Inferior parietal cortex (tissue), 1 donor: Measurements from ENCODE around the gene ZNF467.
A peak's percentile ranks its signal among the peaks of the same experiment; 100 is the strongest.

Experiments
- DNase-seq: peaks from one replicate; pipeline ENCODE4 v3.0.0-alpha.2; 2016; ENCODE audit errors: extremely low spot score

The ZNF467 gene

DNA sequence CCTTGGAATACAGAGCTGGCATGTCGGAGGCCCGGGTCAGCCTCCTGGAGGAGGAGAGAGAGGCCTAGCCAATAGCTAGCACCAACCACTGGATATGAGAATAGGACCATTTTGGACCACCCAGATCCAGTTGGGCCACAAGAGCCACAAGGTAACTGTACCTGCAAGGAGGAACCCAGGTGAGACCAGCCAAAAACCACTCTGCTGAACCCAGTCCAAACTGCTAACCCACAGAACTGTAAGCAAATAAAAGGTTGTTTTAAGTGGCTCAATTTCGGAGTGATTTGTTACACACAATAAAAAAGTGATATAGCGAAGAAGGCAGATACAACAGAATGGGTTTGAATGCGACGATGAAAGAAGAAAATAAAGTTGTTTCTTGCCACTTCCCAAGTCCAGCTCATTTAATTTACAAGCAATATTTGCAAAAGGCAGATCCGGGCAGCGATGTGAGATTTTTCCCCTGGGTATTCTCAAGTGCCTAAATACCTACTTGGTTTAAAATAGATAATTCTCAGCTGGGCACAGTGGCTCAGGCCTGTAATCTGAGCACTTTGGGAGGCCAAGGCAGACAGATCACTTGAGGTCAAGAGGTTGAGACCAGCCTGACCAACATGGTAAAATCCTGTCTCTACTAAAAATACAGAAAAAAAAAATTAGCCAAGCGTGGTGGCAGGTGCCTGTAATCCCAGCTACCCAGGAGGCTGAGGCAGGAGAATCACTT, 23.1 kb downstream of the ZNF467 start:
- no peak for DNase-seq

DNA sequence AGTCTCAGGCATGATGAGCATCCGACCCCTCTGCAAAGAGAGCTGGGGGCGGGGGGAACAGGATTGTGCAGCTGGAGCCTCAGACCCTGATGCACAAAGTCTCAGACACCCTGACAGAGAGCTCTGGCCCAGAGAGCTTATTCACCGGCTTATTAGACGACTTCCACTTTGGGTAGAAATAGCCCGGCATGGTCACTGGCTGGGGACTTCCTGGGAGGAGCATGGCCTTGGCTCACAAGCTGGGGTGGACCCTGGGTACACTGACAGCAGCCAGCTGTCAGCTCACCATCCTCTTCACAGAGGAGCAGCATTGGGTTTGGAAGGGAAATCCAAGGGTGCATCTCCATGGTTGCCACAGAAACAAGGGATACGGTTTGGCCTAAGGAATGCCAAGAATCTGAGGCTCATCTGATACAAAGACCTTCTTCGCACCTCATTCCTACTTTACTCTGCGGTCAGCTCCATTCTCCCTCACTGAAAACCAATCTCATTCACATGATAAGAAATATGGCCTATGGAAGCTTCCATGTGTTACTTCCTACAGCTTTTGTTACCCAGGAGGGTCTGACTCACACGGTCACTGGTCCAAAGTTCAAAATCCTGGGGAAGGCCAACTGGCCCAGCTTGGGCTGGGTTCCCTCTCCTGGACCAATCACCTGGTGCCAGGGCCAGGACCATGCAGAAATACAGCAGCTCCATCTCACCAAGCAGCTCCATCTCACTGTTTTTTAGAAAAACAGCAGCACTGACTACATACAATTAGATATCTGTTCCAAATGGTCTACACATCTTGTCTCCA, 25.1 kb downstream of the ZNF467 start:
- DNase-seq = no peak

DNA sequence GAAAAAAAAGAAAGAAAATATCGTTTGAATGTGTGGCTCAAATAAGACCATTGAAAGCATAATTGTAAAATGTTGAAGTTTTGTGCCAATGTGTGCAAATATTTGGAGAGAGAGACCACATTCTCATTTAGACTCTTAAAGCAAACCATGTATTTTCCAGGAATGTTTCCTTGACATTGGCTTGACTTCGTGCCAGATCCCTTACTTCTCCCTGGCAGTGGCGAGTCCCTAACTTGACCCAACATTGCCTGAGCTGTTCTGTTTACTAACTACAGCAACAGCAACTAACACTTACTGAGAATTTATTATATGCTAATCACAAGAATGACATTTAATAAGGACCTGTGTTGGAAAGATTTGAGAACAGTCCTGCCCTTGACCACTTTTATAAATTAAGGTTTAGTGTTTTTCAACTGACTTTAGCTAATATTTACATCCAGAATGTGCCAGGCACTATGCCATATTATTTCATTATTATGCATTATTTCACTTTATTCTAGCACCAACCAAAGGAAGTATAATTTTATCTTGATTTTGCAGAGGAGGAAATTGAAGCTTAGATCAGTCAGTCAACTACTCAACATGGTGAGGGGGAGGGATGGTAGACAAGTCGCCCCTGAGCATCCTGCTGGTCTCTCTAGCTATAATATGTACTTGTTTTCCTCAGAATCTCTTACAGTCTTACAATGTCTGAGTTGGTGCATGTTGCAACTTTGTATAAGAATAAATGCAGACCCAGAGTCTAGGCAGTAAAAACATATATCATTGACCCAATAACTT, 29.7 kb downstream of the ZNF467 start:
- no peak for DNase-seq

DNA sequence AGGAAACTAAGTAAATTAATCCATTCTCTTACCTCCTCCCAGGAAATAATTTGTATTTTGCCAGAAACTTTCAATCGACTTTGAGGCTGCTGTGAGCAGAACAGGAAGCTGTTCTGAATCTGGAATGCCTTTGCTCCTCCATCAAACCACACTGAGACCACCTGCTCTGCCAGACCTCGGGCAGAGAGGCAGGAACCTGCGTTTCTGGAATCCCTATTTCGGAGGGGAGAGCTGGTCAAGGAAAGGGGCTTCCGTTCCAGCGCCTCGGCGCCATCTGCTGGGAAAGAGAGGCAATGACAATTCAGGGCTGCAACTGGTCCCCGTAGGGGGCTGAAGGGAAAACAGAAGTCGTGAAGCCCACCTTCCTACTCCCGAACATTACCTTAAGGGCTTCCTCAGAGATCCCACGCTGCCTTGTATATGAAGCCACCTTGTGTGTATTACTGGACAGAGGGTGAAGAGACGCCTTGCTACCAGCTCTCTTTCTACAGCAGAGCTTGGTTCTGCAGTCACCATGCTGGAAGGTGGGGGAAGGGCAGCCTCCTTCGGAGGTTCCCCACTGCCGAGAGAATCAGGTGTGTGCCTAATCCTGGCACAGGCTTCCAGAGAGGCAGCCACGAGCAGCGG, 31.2 kb downstream of the ZNF467 start:
- DNase-seq = peak; percentile 92

DNA sequence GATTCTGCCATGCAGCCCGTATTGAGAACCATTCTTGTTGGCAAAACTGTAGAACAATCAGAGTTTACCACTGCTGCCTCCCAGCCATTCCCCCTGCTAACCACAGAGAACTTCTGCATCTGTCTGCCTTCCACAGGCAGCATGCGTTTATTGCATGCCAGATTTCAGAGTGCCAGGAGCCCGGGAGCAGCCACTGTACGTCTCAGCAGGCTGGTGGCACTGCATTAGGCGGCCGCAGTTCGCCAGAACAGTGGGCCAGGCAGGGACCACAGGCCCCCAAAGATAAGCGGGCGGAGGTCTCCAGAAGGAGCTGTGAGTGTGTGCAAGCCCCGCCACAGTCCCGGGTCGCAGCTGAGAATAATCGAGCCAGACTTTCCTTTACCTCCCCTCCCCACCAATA, 31.8 kb downstream of the ZNF467 start:
- DNase-seq = peak; percentile 56

DNA sequence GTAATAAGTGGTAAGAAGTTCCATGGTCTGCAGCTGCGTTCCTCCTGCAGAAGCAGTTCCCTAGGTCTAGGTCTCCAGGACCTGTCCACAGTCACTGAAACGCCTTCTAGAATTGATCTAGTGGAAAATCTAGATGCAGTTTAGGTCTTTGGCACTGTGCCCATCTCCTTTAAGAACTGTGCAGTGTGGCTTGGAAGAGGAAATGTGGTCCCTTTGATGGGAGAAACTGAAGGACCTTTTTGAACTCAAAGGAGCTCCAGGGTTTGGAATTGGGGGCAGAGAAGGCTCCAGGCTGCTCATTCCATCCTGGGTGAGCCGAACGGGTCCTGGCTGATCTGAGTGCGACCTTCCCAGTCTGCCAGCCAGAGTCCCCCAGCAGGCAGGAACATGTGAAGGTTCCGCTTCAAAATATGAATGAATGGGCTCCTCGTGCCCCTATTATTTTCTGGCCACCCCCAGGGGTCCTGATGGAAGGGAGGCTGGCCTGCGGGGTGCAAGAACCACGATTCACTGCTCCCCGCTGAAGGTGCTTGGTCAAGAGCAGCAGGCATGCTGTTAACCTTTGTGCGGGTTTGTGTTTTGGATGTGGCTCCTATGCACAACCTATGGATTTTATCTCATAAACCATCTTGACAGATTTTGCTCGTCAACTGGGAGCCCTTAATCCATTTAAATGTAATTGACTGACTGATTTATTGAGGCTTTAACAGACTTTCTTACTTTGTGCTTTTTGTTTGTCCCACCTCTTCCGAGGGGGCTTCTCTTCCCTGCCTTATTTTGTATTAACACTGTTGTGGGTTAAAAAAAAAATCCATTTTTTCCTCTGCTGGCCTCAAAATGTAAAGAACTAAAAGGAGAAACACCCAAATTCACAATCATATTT, 36.7 kb downstream of the ZNF467 start:
- no peak for DNase-seq

DNA sequence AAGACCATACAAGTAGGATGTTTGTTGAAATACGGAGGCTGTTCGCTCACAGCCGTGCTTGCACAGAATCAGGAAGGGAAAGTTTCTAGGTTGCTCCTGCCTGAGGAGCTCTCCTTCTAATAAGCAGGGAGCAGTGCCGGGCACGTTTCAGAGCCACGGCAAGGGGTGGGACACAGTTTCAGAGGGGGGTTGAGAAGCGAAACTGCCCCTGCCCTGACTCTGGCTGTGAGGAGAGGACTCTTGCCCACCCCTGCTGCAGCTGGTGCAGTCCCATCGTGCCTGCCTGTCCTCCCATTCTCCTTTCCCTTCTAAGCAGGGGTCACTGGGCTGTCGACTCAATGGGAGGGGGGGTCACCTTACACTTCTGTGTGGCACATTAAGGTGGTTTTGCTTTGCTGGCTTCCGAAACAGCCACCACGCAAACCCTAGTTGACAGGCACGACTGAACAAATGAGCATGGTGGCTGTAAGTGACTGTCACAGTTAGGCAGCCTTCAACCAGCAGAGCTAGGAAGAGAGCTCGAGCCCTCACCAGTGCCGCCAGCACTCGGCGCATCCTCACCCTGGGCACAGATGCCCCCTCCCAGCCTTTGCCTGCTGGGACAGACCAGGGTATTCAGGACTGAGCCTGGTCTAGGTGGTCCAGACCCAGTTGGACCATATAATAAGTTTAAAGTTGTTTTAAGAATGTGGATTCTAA, 37.5 kb downstream of the ZNF467 start:
- no peak for DNase-seq

DNA sequence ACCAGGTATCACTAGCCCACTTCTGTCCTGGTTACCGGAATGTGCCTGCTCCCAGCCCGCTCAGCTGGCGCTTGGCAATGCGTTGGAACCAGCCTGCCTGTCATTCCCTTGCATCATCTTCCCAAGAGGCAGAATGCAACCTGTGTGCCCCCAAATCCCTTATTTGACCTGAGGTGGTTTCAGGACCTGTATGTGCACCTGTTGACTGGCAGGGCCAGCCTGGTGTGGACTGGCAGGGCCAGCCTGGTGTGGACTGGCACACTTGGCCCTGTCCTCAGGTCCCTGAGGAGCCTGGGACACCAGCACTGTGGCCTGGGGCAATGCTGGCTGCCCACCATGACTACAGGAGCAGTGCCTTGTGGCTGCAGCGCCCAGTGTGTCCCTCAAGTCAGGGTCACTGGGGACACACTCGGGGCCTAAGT, 38.2 kb downstream of the ZNF467 start:
- no peak for DNase-seq

DNA sequence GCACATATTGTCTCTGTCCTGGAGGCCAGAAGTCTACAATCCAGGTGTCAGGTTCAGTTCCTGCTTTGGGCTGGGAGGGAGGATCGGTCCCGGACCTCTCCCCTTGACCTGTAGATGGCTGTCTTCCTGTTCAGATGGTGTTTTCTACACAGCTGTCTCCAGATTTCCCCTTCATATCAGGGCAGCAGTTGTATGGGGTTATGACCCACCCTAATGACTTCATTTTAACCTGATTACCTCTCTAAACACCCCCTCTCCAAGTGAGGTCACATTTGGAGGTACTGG, 38.7 kb downstream of the ZNF467 start:
- DNase-seq = no peak

DNA sequence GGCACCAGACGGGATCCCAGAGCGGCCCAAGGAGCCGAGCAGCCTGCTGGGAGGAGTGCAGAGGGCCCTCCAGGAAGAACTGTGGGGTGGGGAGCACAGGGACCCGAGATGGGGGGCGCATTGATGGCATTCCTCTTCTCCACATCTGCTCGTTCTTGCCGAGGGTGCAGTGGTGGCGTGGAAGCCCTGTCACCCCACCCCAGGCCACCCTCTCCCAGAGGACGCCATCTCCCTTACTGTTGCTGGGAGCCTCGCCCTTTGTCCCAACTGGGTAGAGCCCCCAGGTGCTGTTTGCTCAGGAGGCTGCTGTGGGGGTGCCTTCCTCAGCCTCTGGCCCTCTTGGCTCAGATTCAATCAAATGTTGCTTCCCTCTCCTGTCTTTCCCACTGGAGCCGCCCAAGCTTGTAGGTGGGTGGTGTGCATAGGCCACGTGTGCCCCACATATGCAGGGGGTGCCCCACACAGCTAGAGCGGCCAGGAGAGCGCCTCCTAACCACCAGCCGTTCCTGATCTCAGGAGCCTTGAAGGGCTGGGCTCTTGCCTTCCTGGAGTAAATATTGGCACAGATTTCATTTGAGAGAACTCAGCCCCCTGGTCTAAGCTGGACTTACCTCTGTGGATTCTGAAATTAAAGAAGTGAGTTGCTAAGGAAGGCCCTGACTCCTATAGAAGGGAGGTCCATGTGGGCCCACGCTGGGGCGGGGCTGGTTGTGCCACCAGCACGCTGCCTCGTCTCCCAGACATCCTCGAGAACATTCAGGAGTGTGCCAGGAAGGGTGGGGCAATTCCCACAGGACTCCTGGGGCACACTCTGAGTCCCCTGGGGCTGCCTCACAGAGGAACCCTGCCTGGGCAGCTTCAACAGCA, 39.2 kb downstream of the ZNF467 start:
- no peak for DNase-seq

DNA sequence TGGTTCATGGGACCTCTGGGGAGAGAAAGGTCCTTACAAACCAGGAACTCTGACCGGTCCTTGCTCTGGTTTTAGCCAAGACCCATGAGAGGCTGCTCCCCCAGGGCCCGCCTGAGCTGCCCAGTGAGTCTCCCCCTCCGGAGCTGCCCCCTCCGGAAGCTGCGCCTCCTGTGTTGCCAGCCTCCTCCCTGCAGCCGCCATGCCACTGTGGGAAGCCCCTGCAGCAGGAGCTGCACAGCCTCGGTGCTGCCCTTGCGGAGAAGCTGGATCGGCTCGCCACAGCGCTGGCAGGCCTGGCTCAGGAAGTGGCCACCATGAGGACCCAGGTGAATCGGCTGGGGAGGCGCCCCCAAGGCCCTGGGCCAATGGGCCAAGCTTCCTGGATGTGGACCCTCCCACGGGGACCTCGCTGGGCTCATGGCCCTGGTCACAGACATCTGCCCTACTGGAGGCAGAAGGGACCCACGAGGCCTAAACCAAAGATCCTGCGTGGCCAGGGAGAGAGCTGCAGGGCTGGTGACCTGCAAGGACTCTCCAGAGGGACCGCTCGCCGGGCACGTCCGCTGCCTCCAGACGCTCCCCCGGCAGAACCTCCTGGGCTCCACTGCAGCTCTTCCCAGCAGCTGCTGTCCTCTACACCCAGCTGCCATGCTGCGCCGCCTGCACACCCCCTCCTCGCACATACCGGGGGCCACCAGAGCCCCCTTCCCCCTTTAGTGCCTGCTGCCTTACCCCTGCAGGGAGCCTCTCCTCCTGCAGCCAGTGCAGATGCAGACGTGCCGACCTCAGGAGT, 40.1 kb downstream of the ZNF467 start:
- no peak for DNase-seq

DNA sequence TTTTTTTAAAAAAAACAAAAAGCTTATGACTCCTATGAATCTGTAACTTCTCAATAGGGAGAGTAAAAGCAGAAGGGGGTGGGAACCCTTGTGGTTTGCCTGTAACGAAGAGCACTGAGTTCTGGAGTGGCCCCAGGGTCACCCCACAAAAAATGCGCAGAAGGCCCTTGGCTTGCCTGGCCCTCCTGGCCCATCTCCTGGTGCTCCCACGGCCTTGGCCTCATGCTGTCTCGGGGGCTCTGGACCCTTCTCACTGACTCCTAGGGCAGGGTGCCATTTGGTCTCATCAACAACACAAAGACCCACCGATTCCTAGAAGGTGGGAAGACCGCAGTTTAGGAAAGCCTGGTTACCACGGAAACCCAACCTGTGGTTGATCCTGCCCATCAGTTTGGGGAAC, 40.8 kb downstream of the ZNF467 start:
- no peak for DNase-seq

DNA sequence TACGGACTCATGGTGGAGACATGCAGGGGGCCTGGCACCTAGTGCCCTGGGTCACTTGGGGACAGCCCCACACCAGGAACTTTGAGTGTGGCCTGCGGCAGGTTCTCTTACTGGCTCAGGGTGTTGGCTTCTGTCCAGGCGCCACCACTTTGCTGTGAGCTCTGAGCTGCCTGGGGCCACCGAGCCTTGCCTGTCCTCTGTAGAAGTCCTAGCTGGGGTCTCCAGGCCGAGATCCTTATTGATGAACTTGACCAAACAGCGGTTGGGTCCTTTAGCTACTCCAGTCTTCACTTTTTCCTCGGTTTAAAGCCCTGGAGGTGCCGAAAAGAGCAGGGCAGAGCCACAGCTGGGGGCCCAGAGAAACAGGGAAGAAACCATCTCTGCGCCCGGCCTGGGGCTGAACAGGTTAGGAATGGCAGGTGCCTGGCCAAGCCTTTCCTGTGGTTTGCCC, 41.3 kb downstream of the ZNF467 start:
- no peak for DNase-seq

DNA sequence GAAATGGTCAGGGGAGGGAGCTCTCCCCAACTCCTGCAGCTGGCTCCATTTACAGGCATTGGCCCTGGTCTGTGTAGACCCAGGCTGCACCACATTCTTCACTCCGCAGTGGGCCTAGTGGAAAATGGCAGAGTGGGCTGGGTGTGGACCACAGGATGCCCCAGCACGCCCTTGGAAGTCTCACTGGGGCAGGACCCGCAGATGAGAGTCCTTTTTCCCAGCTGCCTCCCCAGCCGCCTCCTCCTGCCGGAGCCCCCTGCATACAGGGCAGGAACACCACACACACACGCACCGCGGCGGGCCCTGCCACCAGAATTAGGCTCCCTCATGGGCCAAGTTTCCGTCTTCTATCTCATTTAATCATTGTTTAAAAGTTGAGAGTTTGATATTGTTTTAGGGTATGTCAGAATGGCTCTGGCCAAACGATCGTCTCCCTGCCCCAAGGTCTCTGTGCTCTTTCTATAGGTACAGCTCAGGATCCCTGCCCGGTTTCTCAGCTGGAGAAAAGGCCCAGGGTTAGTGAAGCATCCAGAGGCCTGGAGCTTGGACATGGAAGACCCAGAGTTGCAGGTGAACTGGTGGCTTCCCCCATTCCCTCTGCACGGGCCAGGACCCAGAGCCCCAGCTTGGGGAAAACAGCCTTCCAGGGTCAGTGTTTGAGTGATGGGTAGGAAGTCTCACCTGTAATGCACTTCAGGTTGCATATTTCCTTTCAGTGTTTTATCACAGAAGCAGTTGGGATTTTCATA, 42.0 kb downstream of the ZNF467 start:
- DNase-seq = no peak

DNA sequence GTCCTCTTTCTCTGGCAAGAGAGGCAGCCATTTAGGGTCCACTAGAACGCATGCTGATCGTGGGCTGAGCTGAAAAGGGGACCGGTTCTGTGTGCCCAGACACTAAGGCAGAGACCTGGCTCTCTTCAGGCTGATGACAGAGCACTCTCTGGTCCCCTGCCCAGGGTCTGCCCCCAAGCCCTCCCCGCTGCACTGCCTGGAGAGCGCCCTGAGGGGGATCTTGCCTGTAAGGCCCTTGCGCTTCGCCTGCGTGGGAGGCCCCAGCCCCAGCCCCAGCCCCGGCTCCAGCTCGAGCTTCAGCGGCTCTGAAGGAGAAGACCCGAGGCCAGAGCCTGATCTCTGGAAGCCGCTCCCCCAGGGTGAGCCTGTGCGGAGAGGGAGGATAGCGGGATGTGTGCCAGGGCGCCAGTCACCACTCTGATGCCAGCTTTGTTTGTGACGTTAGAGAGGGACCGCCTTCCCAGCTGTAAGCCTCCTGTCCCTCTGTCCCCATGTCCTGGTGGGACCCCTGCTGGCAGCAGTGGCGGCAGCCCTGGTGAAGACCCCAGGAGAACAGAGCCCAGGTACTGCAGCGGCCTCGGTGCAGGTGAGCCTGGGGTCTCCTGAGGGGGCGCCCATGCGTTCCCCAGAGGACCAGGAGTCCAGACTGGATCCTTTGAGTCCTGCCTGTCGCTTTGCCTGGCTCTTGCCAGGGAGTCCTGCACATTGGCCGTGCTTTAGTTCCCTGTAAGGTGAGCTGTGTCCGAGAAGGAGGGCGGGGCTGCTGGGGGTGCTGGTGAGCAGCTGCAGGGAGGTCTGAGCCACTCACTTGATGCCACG, 43.2 kb downstream of the ZNF467 start:
- DNase-seq = peak; percentile 30

DNA sequence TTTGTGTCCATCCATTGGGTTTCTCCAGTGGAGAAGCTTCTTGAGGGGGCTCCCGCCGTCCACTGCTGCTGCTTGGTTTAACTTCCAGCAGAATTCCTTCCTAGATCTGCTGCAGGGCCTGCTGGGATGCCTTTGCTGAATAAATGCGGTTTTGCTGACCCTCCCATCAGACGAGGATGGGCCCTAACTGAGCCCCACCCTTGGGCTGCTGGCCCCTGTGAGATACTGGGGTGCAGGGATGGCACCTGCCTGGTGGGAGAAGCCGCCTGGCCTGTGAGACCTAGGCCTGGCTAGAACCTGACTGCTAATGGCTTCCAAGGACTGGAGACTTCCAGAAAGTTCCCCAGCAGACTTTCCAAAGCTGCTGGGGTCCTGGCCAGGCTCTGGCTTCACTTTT, 43.8 kb downstream of the ZNF467 start:
- DNase-seq = no peak
